Keratinocyte (primary cell): Measurements from ENCODE around the gene UBQLN1. TPM values are rescaled to one million over a fixed set of nuclear protein-coding genes. Genes with fewer than 3 reads are reported as not detected.
"Not testable (repeated sequence)": the region's sequence is repeated elsewhere in the genome, so short reads cannot be mapped to it uniquely, and the experiment has no call there.

Source experiments
- DNase-seq: peaks from one replicate; pipeline ENCODE4 v3.0.0-alpha.2; 2011; ENCODE audit warnings: low read depth, missing footprints, low spot score
- FAIRE-seq: peaks from 2 replicates; lab custom pipeline; 2011; peaks lifted over from hg19 to GRCh38; lab: Jason Lieb, UNC
- H2AFZ ChIP-seq: 2 replicates; pipeline ENCODE4 v1.6.0; 2012; ENCODE audit warnings: low read length, control low read depth, inconsistent platforms; ENCODE audit not compliant: control insufficient read depth
- H3K27ac ChIP-seq: 2 replicates; pipeline ENCODE4 v1.5.1; 2011; ENCODE audit warnings: low read length; ENCODE audit not compliant: control insufficient read depth, insufficient read depth
- H3K27me3 ChIP-seq: 3 replicates; pipeline ENCODE4 v1.6.0; 2011; ENCODE audit warnings: low read length; ENCODE audit not compliant: control insufficient read depth, insufficient read depth; ENCODE audit errors: extremely low read depth
- H3K36me3 ChIP-seq, 2 experiments: 2 replicates in 1 of 2; 3 replicates in 1 of 2; pipeline ENCODE4 v1.5.1; 2011; ENCODE audit warnings: low read length in 2 of 2, mild to moderate bottlenecking in 1 of 2; ENCODE audit not compliant: control insufficient read depth in 2 of 2, insufficient read depth in 2 of 2; ENCODE audit errors: extremely low read depth in 1 of 2
- H3K4me1 ChIP-seq: 3 replicates; pipeline ENCODE4 v1.5.1; 2011; ENCODE audit warnings: low read length; ENCODE audit not compliant: control insufficient read depth, insufficient read depth; ENCODE audit errors: extremely low read depth
- H3K4me2 ChIP-seq: 3 replicates; pipeline ENCODE4 v1.6.0; 2011; ENCODE audit warnings: low read depth, low read length; ENCODE audit not compliant: control insufficient read depth, insufficient read depth; ENCODE audit errors: extremely low read depth
- H3K4me3 ChIP-seq, 3 experiments: fragments of 200-600 bp in 1 of 3; sonication (generic) in 1 of 3; 2 replicates in 2 of 3; 3 replicates in 1 of 3; pipeline ENCODE4 v1.5.1; 2011 to 2016; ENCODE audit warnings: low read length in 3 of 3, mild to moderate bottlenecking in 3 of 3, control low read depth in 2 of 3, inconsistent platforms in 1 of 3, low read depth in 1 of 3, mixed read lengths in 1 of 3, mixed run types in 1 of 3, moderate library complexity in 1 of 3; ENCODE audit not compliant: control insufficient read depth in 2 of 3, insufficient read depth in 2 of 3; ENCODE audit errors: extremely low read depth in 1 of 3
- H3K79me2 ChIP-seq: 2 replicates; pipeline ENCODE4 v1.6.0; 2012; ENCODE audit warnings: low read length; ENCODE audit not compliant: control insufficient read depth, insufficient read depth
- H3K9ac ChIP-seq: 3 replicates; pipeline ENCODE4 v1.6.0; 2011; ENCODE audit warnings: low read length; ENCODE audit not compliant: control insufficient read depth, insufficient read depth; ENCODE audit errors: extremely low read depth
- H3K9me1 ChIP-seq: 3 replicates; pipeline ENCODE4 v1.6.0; 2011; ENCODE audit warnings: low read length; ENCODE audit not compliant: control insufficient read depth, insufficient read depth; ENCODE audit errors: extremely low read depth
- H3K9me3 ChIP-seq: 2 replicates; pipeline ENCODE4 v1.5.1; 2012; ENCODE audit warnings: low read depth, low read length; ENCODE audit not compliant: control insufficient read depth
- H4K20me1 ChIP-seq: 3 replicates; pipeline ENCODE4 v1.6.0; 2011; ENCODE audit warnings: low read length; ENCODE audit not compliant: control insufficient read depth, insufficient read depth; ENCODE audit errors: extremely low read depth
- EZH2 ChIP-seq: IDR thresholded peaks from one replicate; pipeline ENCODE4 v1.6.1; 2012; ENCODE audit warnings: inconsistent platforms, mild to moderate bottlenecking, low read length, moderate library complexity
- dilution Hi-C: fragments of 300-500 bp; cut with MboI; formaldehyde crosslinking; loops from one replicate; pipeline ENCODE4 v1.7.0; 2020; ENCODE audit warnings: low sequenced_read_pairs; ENCODE audit not compliant: extremely low pct_ligation_motif_present
- polyA plus RNA-seq, 5 experiments: library from polyadenylated mRNA; depleted of rRNA in 3 of 5; stranded (reverse) in 3 of 5; stranded (forward) in 1 of 5; unstranded in 1 of 5; fragments of >200 nt; gene quantifications; 1 replicate in 1 of 5; 2 replicates in 3 of 5; 3 replicates in 1 of 5; pipeline versions ENCODE4 v1.2.1 to v1.2.3, GENCODE V29; 2011 to 2012; ENCODE audit warnings: missing spikeins in 2 of 5, low read depth in 1 of 5, low replicate concordance in 1 of 5
- TF ChIP-seq, protein P1 (sequence below), 3 experiments: IDR thresholded peaks in 1 of 3; conservative IDR thresholded peaks in 1 of 3; optimal IDR thresholded peaks in 1 of 3; 2 replicates in 2 of 3; 3 replicates in 1 of 3; pipeline versions ENCODE3 to v1.5.1; 2011; ENCODE audit warnings: low read length in 3 of 3, mild to moderate bottlenecking in 3 of 3, moderate library complexity in 2 of 3, control low read depth in 1 of 3, inconsistent platforms in 1 of 3; ENCODE audit not compliant: insufficient read depth in 2 of 3; ENCODE audit errors: extremely low read depth in 1 of 3

UBQLN1 gene
- polyA plus RNA-seq, 1 donor (not counting 4 experiments of a cell fraction or from before 2014, with no cell fraction given) = 145 TPM

DNA sequence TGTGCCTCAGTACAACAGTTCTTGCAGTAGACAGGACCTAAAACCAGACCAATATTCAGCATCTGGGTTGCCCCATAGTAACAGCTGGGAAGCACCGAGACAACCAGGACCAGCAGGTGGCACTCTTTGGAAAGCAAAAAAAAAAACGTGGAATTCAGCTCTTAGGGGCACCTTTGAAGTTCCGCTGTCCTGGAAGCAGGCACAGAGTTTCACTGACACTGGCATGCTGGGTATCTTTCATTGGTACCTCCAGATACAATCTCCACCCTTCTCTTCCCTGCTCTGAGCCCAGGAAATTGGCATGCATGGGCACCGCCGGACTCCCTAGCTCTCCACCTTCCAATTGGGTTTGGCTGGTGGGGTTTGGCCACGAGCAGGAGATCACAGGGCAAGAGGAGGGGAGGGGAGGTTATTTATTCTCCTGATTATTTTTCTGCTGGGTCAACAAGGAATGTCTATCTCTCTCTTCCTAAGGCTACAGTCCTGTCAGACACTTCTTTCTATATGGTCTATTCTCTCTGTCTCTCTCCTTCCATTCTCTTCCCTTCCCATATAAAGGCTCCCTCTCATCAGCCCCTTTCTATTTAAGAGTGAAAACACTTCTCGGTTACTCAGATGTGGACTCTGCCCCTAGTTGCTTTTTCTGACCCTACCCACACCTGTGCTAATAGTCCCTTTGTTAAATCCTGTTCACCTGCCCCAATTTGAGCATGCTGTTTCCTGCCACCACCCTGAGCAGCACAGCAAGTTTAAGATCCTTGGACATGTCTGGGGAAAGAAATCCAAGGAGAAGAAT is 86.7 kb downstream of the UBQLN1 start:
- Histone ChIP-seq H3K4me2 (peak overlapping the region; percentile 67), H3K9me1 (no peaks in the 10 kb centered on the region), H3K27ac (no peak overlapping the region), H4K20me1 (no peaks in the 10 kb centered on the region), H2AFZ (peak overlapping the region; percentile 75), H3K79me2 (no peaks in the 10 kb centered on the region), H3K9ac (no peak overlapping the region), H3K36me3 (no peaks in the 10 kb centered on the region), H3K4me1 (peaks cover 5% of the 10 kb centered on the region), H3K9me3 (no peaks in the 10 kb centered on the region), H3K27me3 (no peaks in the 10 kb centered on the region), H3K4me3 (peak overlapping the region in 1 of 3 experiments; percentile 19)
- dilution Hi-C loops = no loop called here
- DNase-seq (no peak), FAIRE-seq (peak; percentile 56)
- TF ChIP-seq, protein P1, sequence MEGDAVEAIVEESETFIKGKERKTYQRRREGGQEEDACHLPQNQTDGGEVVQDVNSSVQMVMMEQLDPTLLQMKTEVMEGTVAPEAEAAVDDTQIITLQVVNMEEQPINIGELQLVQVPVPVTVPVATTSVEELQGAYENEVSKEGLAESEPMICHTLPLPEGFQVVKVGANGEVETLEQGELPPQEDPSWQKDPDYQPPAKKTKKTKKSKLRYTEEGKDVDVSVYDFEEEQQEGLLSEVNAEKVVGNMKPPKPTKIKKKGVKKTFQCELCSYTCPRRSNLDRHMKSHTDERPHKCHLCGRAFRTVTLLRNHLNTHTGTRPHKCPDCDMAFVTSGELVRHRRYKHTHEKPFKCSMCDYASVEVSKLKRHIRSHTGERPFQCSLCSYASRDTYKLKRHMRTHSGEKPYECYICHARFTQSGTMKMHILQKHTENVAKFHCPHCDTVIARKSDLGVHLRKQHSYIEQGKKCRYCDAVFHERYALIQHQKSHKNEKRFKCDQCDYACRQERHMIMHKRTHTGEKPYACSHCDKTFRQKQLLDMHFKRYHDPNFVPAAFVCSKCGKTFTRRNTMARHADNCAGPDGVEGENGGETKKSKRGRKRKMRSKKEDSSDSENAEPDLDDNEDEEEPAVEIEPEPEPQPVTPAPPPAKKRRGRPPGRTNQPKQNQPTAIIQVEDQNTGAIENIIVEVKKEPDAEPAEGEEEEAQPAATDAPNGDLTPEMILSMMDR (optimal IDR thresholded peaks at IDR 0.05 in 1 of 3, IDR thresholded peaks at IDR 0.05 in 1 of 3, conservative IDR thresholded peaks at IDR 0.05 in 1 of 3; ENCODE audit: extremely low read depth in 1 of 3, insufficient read depth in 2 of 3, low read length in 3 of 3) = peak; percentile 74 to 82 (median 74)
- no peak for TF ChIP-seq EZH2

DNA sequence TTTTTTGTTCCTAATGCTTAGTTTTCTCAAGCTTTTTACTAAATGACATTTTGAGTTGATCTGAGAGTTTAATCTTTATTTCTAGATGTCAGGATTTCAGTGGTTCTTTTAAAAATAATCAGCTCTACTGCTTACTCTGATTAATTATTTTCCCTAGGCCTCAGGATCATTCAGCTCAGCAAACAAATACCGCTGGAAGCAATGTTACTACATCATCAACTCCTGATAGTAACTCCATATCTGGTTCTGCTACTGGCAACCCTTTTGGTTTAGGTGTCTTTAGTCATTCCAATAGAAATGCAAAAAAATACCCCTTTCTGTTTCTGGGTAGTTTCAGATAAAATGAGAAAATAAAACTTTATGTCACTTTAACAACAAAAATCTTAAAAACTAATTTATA is 90.5 kb downstream of the UBQLN1 start:
- dilution Hi-C loops = no loop called here

DNA sequence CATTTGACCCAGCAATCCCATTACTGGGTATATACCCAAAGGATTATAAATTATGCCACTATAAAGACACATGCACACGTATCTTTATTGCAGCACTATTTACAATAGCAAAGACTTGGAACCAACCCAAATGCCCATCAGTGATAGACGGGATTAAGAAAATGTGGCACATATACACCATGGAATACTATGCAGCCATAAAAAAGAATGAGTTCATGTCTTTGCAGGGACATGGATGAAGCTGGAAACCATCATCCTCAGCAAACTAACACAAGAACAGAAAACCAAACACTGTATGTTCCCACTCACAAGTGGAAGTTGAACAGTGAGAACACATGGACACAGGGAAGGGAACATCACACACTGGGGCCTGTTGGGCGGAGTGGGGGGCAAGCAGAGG is 94.5 kb downstream of the UBQLN1 start:
- H4K20me1 ChIP-seq, H3K4me1 ChIP-seq, H3K27me3 ChIP-seq, H3K9me1 ChIP-seq, FAIRE-seq, H3K4me3 ChIP-seq, H3K4me2 ChIP-seq, H3K9me3 ChIP-seq, DNase-seq, H3K36me3 ChIP-seq, dilution Hi-C loops, H3K79me2 ChIP-seq, H3K27ac ChIP-seq, H2AFZ ChIP-seq, H3K9ac ChIP-seq: not testable (repeated sequence)

More for the DNA sequence above, 90.5 kb downstream of the UBQLN1 start:
- Histone ChIP-seq H4K20me1 (no peaks in the 10 kb centered on the region), H3K79me2 (no peaks in the 10 kb centered on the region), H3K27me3 (no peaks in the 10 kb centered on the region), H3K36me3 (no peaks in the 10 kb centered on the region), H3K9me1 (no peaks in the 10 kb centered on the region), H3K4me1 (peaks cover 5% of the 10 kb centered on the region), H3K4me3 (no peak overlapping the region), H3K4me2 (no peak overlapping the region), H3K9me3 (no peaks in the 10 kb centered on the region), H3K27ac (no peak overlapping the region), H3K9ac (no peak overlapping the region), H2AFZ (no peak overlapping the region)
- DNase-seq = no peak
- FAIRE-seq = no peak
- TF ChIP-seq, protein P1 (optimal IDR thresholded peaks at IDR 0.05 in 1 of 3, IDR thresholded peaks at IDR 0.05 in 1 of 3, conservative IDR thresholded peaks at IDR 0.05 in 1 of 3; ENCODE audit: extremely low read depth in 1 of 3, insufficient read depth in 2 of 3, low read length in 3 of 3) = no peak
- TF ChIP-seq EZH2 = no peak
